GM18508 (cell line): ENCODE results near the gene C15orf39.
"Not testable (repeated sequence)": the region's sequence is repeated elsewhere in the genome, so short reads cannot be mapped to it uniquely, and the experiment has no call there.

Source experiments
- ATAC-seq: cut with Tn5 transposase; IDR thresholded peaks from one replicate; pipeline ENCODE4 v1.9.1; 2021; ENCODE audit warnings: moderate number of reproducible peaks; ENCODE audit not compliant: insufficient read depth, unreplicated experiment

Gene C15orf39

DNA sequence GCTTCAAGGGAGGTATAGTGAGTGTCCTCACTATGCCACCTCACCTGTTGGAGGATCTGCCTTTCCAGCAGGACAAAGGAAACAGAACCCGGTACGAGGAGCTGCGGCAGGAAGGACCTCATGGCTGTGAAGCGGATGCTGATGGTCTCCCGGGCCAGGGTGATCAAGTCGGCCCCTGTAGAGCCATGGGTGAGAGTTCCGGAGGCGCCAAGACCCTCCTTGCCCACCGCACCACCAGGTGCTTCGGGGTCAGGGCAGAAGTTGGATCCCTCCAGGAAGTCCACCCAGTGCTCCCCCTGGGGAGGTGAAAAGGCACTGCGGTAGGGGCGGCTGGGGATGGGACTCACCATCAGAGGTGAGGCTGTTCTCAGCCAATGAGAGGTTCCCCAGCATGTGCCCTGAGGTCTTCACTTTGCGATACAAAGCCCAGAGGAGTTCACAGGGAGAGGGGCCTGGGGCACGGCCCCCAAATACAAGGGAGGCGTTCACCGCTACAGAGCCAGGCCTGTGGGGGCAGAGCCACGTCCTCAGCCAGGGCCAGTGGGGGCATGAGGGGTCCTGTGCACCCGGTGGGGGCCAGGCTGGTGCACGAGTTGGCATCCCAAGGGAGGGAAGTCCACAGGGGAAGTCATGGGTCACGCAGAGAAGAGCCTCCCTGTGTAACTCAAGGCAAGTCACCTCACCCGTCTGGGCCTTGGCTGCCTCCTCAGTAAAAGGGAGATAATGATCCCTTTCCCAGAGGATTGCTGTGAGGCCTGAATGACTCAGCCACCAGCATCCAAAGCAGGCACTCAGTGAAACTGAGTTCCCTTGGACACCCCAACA lies 27.7 kb downstream of the C15orf39 start:
- no peak for ATAC-seq

GRCh38 chr15:75230016-75230343 lies 28.3 kb downstream of the C15orf39 start:
- no peak for ATAC-seq

GRCh38 chr15:75230551-75231371 lies 29.1 kb downstream of the C15orf39 start:
- ATAC-seq = no peak

- no peak for ATAC-seq
Measured at GRCh38 chr15:75231836-75232235, 30.2 kb downstream of the C15orf39 start.

DNA sequence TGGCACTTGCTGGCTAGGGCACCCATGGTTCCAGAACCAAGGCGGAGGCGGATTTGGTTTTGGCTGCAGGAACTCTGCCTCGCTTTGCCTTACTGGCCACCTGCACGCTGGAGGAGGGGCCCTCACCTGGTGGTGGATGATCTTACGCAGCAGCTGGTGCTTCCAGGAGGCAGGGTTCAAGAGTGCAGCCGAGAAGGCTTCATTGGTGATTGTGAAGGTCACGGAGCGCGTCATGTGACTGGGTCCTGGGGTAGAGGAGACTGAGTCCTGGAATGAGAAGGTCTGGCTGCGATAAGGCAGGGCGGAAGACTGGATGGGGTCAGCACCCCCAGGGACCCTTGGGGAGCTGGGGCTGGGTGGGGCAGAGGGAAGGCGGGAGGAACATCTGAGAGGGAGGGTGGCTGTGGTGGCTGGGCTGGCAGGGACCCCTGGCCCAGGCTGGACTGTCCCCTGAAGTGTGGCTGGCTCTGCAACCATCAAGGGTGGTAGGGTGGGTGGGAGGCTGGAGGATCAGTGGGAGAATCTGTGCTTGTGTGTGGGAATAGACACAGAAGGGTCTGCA lies 30.7 kb downstream of the C15orf39 start:
- no peak for ATAC-seq

DNA sequence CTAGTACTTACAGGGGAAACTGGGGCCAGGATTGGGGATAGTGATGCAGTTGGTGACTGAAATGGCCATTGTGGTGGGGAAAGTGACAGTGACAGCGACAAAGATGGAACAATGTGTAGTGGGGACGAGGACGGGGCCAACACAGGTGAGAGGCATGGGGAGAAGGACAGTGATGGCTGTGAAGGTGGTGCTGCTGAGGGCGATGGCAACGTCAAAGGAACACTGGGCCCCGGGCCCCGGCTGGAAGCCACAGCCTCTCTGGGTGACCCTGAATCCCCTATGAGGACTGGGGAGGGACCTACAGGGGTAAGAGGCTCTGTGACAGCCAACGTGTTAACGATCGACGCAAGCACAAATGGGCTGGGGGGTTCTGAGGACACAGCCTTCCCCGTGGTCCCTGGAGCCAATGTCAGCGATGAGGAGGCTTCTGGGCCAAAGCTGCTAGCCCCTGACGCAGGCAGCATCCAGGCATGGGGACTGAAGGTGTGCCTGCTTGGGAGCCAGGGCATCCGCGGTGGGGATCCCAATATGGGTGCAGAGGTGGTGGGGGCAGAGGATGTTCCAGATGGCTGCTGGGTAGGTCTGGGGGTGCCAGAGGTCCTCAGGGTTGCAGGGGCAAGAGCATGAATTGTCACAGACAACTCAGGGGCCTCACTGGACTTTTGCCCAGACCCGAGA lies 31.3 kb downstream of the C15orf39 start:
- ATAC-seq = no peak

GRCh38 chr15:75233504-75234190 lies 32.0 kb downstream of the C15orf39 start:
- ATAC-seq = no peak

DNA sequence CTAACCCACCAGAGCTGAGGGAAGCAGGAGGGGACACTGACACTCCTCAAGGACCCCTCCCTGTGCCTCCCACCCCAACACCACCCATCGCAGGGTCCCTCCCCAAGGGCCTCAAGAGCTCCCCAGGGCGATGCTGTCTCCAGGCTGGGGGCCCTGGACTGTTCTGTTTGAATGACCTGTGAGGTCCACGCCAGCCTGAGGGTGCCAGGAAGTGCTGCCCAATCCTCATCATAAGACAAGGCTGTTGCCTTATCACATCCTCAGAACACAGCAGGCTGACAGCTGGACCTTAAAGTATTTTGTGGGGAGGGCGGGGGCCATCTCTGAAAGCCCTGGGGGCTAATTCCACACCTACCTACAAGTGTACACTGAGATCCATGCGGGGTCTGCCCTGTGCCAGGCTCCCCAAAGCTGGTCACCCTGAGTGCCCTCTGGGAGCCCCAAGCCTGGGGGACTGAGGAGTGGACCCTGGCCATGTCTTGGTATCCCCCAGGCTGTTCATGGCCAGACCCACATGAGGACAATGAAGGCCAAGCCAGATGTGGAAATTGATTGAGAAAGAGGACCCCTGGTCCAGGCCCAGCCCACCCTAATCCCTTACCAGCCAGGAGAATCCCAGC lies 32.6 kb downstream of the C15orf39 start:
- ATAC-seq = no peak

DNA sequence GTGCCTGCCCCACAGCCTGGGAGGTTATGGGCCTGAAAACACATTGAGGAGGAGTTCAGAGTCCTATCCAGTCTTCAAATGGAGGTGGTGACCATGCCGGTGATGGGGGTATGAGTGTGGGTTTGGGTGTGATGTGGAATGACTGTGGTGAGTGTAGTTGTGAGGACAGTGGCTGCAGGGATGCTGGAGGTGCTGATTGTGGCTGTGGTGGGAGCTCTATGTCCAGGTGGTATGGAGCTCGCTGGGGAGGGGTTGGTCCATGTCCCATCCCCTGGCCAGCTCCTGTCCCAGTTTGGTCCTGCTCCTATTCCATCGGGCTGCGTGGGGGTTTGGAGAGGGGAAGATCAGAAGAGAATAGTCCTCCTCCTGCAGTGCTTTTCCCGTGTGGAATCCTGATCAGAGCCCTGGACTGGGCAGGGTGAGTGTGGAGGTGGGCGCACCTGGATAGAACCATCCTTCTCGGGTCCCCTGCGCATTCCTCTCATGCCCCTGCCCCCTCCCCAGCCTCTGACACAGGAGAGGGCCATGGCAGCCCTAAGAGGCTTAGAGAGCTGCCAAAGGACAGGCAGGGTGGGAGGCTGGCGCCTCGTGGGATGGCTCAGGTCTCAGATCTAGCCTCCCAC lies 33.5 kb downstream of the C15orf39 start:
- no peak for ATAC-seq

GRCh38 chr15:75235760-75236729 lies 34.4 kb downstream of the C15orf39 start:
- no peak for ATAC-seq

DNA sequence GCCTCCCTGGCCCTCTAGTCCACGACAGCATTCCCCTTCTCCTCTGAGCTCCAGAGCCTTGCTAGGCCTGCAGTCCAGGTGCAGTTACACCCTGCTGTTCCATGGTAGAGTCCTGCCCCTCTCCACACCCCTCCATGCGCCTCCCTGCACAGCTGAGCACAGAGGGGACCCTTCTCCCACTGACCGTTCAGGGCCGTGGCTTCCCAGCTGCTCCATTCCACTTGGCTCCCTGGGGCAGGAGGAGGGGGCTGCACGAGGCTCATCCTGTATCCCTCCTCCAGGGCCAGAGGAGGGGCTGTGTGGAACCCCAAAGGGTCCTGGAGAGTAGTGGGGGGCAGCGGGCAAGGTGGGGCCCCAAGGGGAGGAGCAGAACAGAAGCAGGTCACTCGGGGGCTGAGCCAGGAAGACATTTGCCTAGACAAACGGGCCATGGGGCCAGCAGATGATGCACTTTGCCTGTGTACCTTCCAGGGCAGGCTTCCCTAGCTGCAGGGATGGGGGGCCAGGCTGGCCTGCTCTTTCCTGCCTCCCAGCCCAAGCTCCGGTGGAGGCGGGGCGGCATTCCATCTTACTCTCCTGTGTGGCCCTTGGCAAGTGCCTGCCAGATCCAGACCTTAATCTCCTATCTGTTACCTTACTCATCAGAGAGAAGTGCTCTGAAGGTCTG lies 35.8 kb downstream of the C15orf39 start:
- ATAC-seq = no peak

DNA sequence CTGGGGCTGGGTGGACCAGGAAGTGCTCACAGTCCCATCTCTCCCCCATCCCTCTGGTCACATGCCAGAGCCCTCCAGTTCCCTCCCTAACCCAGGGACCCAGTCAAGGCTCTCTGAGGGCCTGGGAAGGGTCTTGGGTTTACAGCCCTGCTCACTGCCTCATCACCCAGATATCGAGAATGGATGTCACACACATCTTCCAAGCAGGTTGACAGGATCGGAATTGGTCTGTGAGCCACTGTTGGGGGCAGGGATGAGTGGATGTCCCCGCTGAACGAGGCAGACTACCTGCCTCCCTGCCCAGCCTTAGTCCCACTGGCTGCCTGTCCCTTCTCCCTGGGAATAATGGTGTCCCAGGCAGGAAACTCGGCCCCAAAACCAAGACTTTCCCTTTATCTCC lies 36.5 kb downstream of the C15orf39 start:
- no peak for ATAC-seq

GRCh38 chr15:75245741-75246140 lies 44.1 kb downstream of the C15orf39 start:
- ATAC-seq = not testable (repeated sequence)

DNA sequence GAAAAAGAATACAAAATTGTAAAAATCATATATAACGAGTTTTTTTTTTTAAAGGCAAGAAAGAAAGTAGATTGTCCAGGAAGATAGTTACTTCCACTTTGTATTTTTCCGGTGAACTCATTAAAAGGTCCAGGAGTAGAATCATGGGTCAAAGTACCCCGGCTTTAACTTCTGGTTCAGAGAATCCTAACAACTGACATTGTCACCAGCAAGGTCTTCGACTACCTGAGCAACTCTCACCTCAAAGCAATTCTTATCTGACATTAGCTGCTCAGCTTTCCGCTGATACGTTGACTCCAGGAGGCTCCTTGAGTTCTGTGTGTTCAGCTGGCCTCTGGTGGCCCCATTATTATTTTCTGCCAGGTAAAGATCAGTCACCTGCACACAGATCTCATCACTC lies 47.3 kb downstream of the C15orf39 start:
- ATAC-seq = not testable (repeated sequence)

DNA sequence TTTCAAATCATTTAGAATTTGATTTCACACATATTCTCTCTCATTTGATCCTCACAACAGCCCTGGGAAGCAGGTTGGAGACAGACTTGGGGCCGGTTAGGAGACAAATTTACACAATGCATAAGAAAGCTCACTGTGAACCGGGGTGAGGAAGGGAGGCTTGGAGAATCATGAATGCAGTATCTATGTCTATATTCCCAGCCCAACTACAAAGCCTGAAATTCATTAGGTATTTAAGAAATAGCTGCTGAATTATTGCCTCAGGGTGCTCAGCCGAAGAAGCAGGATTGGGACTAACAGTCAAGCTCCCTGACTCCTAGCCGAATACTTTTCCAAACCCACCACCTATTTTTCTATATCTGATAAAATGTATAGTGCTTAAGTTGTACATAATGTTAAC lies 48.0 kb downstream of the C15orf39 start:
- ATAC-seq = no peak

DNA sequence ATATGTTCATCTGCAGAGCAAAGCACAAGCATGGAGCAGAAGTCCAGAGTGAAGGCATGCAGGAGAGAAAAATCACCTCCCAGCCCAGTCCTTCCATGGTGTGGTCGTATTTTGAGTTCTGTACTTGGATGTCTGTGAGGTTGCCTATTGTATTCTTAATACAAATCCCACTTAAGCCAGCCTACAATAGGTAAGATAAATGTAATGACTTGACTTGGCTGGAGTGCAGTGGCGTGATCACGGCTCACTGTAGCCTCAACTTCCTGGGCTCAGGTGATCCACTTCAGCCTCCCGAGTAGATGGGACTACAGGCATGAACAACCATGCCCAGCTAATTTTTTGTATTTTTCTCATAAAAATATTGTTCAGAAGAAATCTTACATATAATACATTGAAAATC lies 49.7 kb downstream of the C15orf39 start:
- not testable (repeated sequence) for ATAC-seq

- ATAC-seq = not testable (repeated sequence)
Measured at GRCh38 chr15:75252285-75252684, 50.6 kb downstream of the C15orf39 start.

DNA sequence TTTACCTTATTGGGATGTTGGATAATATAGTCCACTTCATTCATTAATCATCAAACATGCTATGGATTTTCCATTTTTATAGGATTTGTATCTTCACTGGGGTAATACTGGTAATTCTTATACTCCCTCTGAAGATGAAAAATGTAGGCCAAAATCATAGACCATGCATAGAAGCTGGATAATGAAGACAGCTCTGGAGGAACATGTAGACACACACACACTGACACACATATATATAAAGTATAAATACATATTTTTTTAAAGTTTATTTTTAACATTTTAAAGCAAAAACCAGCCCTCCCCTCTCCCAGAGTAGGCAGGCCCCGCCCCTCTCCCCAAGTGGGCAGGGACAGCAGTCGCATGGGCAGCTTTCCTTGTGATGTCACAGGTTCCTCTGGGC lies 56.4 kb downstream of the C15orf39 start, which contains the start of gene GOLGA6C:
TSS of gene GOLGA6C (plus strand) at position 301 of the 400 bp plus-strand sequence. CDS start 265 bp downstream, outside the sequence.
- ATAC-seq = not testable (repeated sequence)
